K562 treated with DMSO at 1 percent for 4 hours (cell line): ENCODE measurements around the gene THPO. TPM values are rescaled to one million over a fixed set of nuclear protein-coding genes. Genes with fewer than 3 reads are reported as not detected.

Experiments used
- total RNA-seq: library from RNA; unstranded; fragments of 300-600 nt; gene quantifications from 2 replicates; pipeline ENCODE4 v1.2.3, GENCODE V29; 2022; ENCODE audit not compliant: insufficient read depth

THPO gene
- not detected in 2 replicates for total RNA-seq

GRCh38 chr3:184377882-184378445, at the start of gene THPO:
TSS of gene THPO (minus strand) at chr3:184378207. CDS start at chr3:184376259, 1,948 bp downstream.

GRCh38 chr3:184379358-184380184, 1.6 kb upstream of the THPO start, which contains the start of gene CHRD:
TSS of gene CHRD (plus strand) at chr3:184380054. CDS start at chr3:184380319, 265 bp downstream.

GRCh38 chr3:184361532-184361931, 16.5 kb downstream of the THPO start, which contains the start of the genes CLCN2 and POLR2H:
TSS of gene CLCN2 (minus strand) at chr3:184361605. CDS start at chr3:184361479, 126 bp downstream.
TSS of gene POLR2H (plus strand) at chr3:184361710. CDS start at chr3:184363493, 1,783 bp downstream.

GRCh38 chr3:184337399-184337714, 40.6 kb downstream of the THPO start, which contains the start of gene FAM131A:
TSS of gene FAM131A (plus strand) at chr3:184337600. CDS start at chr3:184337631, 31 bp downstream.

Other genes starting within 250 kb of the THPO start
- 49.5 and 63.6 TPM in 2 replicates for gene EIF2B5, start 242.8 kb downstream of the THPO start, total RNA-seq
- gene DVL3, start 222.8 kb downstream of the THPO start, total RNA-seq, result 46.2 and 64.6 TPM in 2 replicates
- 500 and 530 TPM in 2 replicates for gene AP2M1, start 203.4 kb downstream of the THPO start, total RNA-seq
- 26.8 and 32.8 TPM in 2 replicates for gene ABCF3, start 192.0 kb downstream of the THPO start, total RNA-seq
- 0.17 and 2.7 TPM in 2 replicates for gene VWA5B2, start 148.6 kb downstream of the THPO start, total RNA-seq
- gene ALG3, start 129.2 kb downstream of the THPO start, total RNA-seq, result 91.9 and 93.1 TPM in 2 replicates
- 10.2 and 12.8 TPM in 2 replicates for gene EEF1AKMT4, start 128.5 kb downstream of the THPO start, total RNA-seq
- not detected in 2 replicates for gene CAMK2N2, start 116.7 kb downstream of the THPO start, total RNA-seq
- not detected in 2 replicates for gene ECE2, start 102.2 kb downstream of the THPO start, total RNA-seq
- 314 and 374 TPM in 2 replicates for gene PSMD2, start 79.0 kb downstream of the THPO start, total RNA-seq
- 181 and 217 TPM in 2 replicates for gene EIF4G1, start 63.6 kb downstream of the THPO start, total RNA-seq
- 9.5 and 16.5 TPM in 2 replicates for gene FAM131A, start 40.6 kb downstream of the THPO start, total RNA-seq
- gene CLCN2, start 16.6 kb downstream of the THPO start, total RNA-seq, result 4.1 and 8.9 TPM in 2 replicates
- gene POLR2H, start 16.5 kb downstream of the THPO start, total RNA-seq, result 84.6 and 90.7 TPM in 2 replicates
- gene CHRD, start 1.8 kb upstream of the THPO start, total RNA-seq, result 1.2 TPM in 1 of 2 replicates, not detected in the other
- gene EPHB3, start 183.6 kb upstream of the THPO start, total RNA-seq, result not detected in 2 replicates